IPS-11a (cell line): ENCODE results near the gene SLC22A23.
A peak's percentile ranks its signal among the peaks of the same experiment; 100 is the strongest.

Source experiments
- H3K4me3 ChIP-seq: one replicate; pipeline ENCODE4 v1.5.1; 2013; ENCODE audit warnings: low read depth, low read length, control low read depth

SLC22A23 gene

GRCh38 chr6:3273707-3274521 lies 182.9 kb downstream of the SLC22A23 start:
- no peak overlapping the region for H3K4me3 ChIP-seq

DNA sequence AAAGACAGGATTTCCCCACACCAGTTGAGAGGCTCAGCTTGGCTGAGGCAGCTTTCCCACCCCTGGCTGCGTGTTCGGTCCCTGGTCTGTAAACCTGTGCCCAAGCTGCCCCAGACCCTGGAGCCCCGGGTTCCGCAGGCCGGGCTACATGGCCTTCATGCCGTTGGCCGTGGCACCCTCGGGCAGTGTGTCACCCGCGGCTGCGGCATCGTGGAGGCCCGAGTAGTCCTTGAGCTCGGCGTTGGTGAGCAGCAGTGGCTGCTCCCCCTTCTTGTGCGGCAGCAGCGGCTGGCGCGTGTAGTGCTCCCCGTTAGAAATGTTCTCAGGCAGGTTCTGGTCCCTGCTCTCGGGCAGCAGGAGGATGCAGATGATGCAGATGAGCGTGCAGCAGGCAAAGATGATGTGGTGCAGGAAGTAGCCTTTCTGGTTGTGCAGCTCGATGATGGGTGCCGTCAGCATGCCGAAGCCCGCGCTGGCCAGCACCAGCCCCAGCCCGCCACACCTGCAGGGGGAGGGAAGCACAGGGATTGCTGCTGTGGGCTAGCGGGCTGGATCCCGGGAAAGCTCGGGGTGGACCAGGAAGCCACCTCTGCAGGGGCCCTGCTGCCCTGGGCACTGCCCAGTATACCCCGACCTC lies 183.8 kb downstream of the SLC22A23 start:
- H3K4me3 ChIP-seq, result no peak overlapping the region

GRCh38 chr6:3271756-3272155 lies 185.1 kb downstream of the SLC22A23 start:
- H3K4me3 ChIP-seq, result no peak overlapping the region

DNA sequence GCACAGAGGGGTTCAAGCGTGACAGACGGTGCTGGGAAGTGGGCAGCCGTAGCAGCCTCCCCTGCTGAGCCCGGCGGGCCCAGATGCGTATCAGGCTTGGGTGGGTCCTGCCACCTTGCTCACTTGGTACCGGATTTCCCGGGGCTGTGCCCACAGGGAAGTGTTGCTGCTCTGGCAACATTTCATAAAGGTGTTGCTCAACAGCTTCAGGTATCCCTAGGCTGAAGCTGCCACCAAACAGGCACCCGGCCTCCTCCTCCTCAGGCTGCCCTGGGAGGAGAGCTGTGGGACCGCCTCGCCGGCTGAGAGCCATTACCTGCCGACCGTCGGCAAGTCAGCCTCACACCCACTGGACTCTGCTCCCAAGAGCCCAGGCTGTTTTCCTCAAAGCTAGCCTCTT lies 186.6 kb downstream of the SLC22A23 start:
- no peak overlapping the region for H3K4me3 ChIP-seq

- no peak overlapping the region for H3K4me3 ChIP-seq
These were observed 187.4 kb downstream of the SLC22A23 start for GRCh38 chr6:3269281-3269975.

DNA sequence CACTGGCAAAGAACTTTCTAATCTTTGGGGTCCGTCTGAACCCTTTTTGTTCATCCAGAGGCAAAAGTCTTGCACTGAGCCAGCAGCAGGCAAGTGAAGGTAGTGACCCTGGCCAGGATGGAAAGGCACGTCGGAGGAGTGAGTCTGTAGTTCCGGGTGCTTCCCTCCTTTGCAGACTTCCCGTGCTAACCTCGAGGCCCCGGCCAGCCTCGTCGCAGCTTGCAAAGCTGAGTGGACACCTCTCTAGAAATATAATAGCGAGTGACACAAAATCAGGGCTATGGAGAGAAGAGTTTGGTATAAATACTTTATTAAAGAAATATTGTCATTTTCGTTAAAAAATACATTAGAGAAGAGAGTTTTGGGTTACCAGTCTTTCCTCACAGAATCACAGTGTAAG lies 188.2 kb downstream of the SLC22A23 start:
- no peak overlapping the region for H3K4me3 ChIP-seq

GRCh38 chr6:3267162-3267561 lies 189.7 kb downstream of the SLC22A23 start:
- no peak overlapping the region for H3K4me3 ChIP-seq

- no peak overlapping the region for H3K4me3 ChIP-seq
These were observed 190.7 kb downstream of the SLC22A23 start for GRCh38 chr6:3266170-3266569.

GRCh38 chr6:3265671-3266070 lies 191.2 kb downstream of the SLC22A23 start:
- H3K4me3 ChIP-seq, result no peak overlapping the region

GRCh38 chr6:3264356-3264755 lies 192.5 kb downstream of the SLC22A23 start:
- H3K4me3 ChIP-seq, result no peak overlapping the region

GRCh38 chr6:3263096-3263495 lies 193.8 kb downstream of the SLC22A23 start:
- H3K4me3 ChIP-seq, result no peak overlapping the region

DNA sequence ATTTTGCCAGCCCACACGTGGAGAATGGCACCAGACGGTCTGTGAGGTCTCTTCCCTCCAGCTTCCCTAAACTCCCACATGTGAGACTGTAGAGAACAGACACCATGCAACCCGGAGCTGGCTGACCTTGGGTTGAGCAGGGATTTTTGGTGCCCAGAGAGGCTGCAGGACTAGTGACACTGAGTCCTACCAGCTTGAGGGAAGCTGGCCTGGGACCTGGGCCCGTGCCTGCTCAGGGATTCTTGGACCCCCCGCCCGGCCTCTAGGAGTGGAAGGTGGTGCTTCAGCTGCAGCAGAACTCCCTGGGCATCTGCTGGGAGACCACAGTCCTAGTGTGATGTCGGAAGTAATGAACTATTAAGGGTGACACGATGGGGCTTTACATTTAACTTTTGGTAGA lies 194.9 kb downstream of the SLC22A23 start:
- no peak overlapping the region for H3K4me3 ChIP-seq

DNA sequence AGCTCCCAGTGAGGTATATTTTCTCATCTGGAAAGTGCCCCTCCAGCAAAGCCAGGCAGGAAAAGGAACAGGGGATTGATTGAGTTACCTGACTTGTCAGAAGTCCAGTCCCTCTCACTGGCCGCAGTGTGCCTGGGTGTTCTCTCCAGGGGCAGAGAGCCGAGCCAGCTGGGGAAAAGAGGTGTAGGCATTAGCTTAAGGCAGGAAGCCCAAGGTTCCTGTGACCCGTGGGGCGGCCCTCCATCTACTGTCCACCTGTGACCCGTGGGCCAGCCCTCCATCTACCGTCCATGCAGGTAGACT lies 195.4 kb downstream of the SLC22A23 start:
- no peak overlapping the region for H3K4me3 ChIP-seq

- no peak overlapping the region for H3K4me3 ChIP-seq
These were observed 195.9 kb downstream of the SLC22A23 start for GRCh38 chr6:3260772-3261517.

GRCh38 chr6:3260296-3260695 lies 196.6 kb downstream of the SLC22A23 start:
- no peak overlapping the region for H3K4me3 ChIP-seq

GRCh38 chr6:3259491-3259958 lies 197.3 kb downstream of the SLC22A23 start:
- peak overlapping the region; percentile 94 for H3K4me3 ChIP-seq

GRCh38 chr6:3258720-3259490 lies 197.9 kb downstream of the SLC22A23 start, which contains the start of gene PSMG4:
Gene PSMG4, plus strand, starts transcription at chr6:3258947. Its CDS starts 76 bp downstream, at chr6:3259023.
- H3K4me3 ChIP-seq, result peak within 1 kb of the TSS; percentile 94

- H3K4me3 ChIP-seq, result no peak overlapping the region
These were observed 198.6 kb downstream of the SLC22A23 start for GRCh38 chr6:3258201-3258600.

DNA sequence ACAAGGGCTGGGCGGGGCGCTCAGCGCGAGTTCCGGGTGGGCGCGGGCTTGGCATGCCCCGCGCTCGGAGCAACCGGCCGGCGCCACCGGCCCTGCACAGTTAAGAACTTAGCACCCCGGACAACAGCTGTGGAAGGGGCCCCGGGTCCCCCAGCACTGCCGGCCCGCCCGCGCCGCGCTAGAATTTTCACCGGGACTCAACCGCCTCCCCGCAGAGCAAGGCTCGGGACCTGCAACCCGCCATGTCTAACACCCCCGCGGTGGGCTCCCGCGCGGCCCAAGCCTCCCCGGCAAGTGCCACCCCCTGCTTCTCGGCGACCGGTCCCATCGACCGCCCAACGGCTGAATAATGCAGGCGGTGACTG lies 203.3 kb downstream of the SLC22A23 start:
- H3K4me3 ChIP-seq, result no peak overlapping the region

- H3K4me3 ChIP-seq, result no peak overlapping the region
These were observed 203.8 kb downstream of the SLC22A23 start for GRCh38 chr6:3252861-3253596.
